ENCODE data around the gene SEC14L5. TPM values are rescaled to one million over a fixed set of nuclear protein-coding genes. Genes with fewer than 3 reads are reported as not detected.

SEC14L5 gene
- total and polyA plus RNA-seq, 2 donors (not counting 3 experiments of a cell fraction or from before 2014, with no cell fraction given) = not detected

DNA sequence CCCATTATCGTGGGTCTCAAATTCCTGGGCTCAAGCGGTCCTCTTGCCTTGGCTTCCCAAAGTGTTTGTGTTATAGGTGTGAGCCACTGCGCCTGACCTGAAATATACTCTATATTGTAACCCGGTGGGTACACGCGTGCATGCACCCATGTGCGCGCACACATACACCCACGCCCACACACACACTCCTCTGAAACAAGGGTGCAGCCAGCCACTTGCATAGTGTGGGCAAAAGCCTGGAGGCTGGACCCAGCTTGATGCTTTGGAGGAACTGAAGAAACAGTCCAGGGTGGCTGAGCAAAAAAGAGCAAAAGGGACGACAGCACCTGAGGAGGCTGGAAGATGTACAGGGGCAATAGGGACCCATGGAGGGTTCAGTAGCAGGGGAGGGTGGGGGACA is 45.7 kb downstream of the SEC14L5 start:
- H3K79me2 ChIP-seq (ENCODE audit: control insufficient read depth, insufficient read depth, low read length) = no peaks in the 10 kb centered on the region
- POLR2A ChIA-PET = no interaction called here
- dilution Hi-C loops (cut with MboI; ENCODE audit: extremely low pct_ligation_motif_present, low sequenced_read_pairs) = no loop called here

More for the DNA sequence above, 45.7 kb downstream of the SEC14L5 start:
- Histone ChIP-seq H2AFZ (ENCODE audit: low read depth, low read length) (no peak overlapping the region), H3K36me3 (ENCODE audit: control insufficient read depth in 2 of 2, extremely low read depth in 1 of 2, insufficient read depth in 2 of 2, low read length in 2 of 2) (no peaks in the 10 kb centered on the region), H3K9me3 (replicated peaks; ENCODE audit: control insufficient read depth, insufficient read depth, low read length) (no peaks in the 10 kb centered on the region), H3K9me1 (replicated peaks; ENCODE audit: control insufficient read depth, extremely low read depth, insufficient read depth, low read length) (no peaks in the 10 kb centered on the region), H3K27me3 (ENCODE audit: control insufficient read depth in 2 of 2, insufficient read depth in 2 of 2, low read length in 2 of 2) (no peaks in the 10 kb centered on the region), H3K4me1 (ENCODE audit: control insufficient read depth, extremely low read depth, insufficient read depth, low read length) (no peaks in the 10 kb centered on the region), H3K9ac (replicated peaks; ENCODE audit: extremely low read depth, insufficient read depth, low read length) (no peak overlapping the region), H3K4me2 (ENCODE audit: insufficient read depth, low read length) (no peak overlapping the region), H4K20me1 (replicated peaks; ENCODE audit: control insufficient read depth, extremely low read depth, insufficient read depth, low read length) (no peaks in the 10 kb centered on the region), H3K4me3 (replicated peaks in 1 of 3; ENCODE audit: insufficient read depth in 1 of 3, low read depth in 1 of 3, low read length in 3 of 3) (no peak overlapping the region), H3K27ac (ENCODE audit: insufficient read depth, low read depth, low read length) (no peak overlapping the region)
- DNase-seq (ENCODE audit: low read depth, low spot score) = no peak
- intact Hi-C loops (cut with micrococcal nuclease) = no loop called here
- CTCF ChIA-PET = no interaction called here
- no peak for FAIRE-seq
- no peak for TF ChIP-seq MAX (IDR thresholded peaks at IDR 0.05; ENCODE audit: insufficient read depth, insufficient read length)
- no peak for TF ChIP-seq POLR2A (IDR thresholded peaks at IDR 0.05; ENCODE audit: low read depth, low read length)
- TF ChIP-seq, protein P1, sequence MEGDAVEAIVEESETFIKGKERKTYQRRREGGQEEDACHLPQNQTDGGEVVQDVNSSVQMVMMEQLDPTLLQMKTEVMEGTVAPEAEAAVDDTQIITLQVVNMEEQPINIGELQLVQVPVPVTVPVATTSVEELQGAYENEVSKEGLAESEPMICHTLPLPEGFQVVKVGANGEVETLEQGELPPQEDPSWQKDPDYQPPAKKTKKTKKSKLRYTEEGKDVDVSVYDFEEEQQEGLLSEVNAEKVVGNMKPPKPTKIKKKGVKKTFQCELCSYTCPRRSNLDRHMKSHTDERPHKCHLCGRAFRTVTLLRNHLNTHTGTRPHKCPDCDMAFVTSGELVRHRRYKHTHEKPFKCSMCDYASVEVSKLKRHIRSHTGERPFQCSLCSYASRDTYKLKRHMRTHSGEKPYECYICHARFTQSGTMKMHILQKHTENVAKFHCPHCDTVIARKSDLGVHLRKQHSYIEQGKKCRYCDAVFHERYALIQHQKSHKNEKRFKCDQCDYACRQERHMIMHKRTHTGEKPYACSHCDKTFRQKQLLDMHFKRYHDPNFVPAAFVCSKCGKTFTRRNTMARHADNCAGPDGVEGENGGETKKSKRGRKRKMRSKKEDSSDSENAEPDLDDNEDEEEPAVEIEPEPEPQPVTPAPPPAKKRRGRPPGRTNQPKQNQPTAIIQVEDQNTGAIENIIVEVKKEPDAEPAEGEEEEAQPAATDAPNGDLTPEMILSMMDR (IDR thresholded peaks at IDR 0.05; ENCODE audit: extremely low read depth in 1 of 2, insufficient read depth in 1 of 2, low read depth in 1 of 2, low read length in 2 of 2) = no peak
- no peak for TF ChIP-seq FOS (IDR thresholded peaks at IDR 0.05; ENCODE audit: borderline replicate concordance, insufficient read depth, low read length)
- no peak for TF ChIP-seq EZH2 (IDR thresholded peaks at IDR 0.05; ENCODE audit: borderline replicate concordance, low read depth, low read length, severe bottlenecking)
- no peak for TF ChIP-seq JUN (IDR thresholded peaks at IDR 0.05; ENCODE audit: borderline replicate concordance, insufficient read depth, insufficient read length, low read depth)
- TF ChIP-seq GATA2 (IDR thresholded peaks at IDR 0.05; ENCODE audit: insufficient read depth, insufficient read length, low read depth, low read length) = no peak
- no peak for TF ChIP-seq MYC (IDR thresholded peaks at IDR 0.05; ENCODE audit: low read depth, low read length)
- no peak for TF ChIP-seq POLR2AphosphoS5 (IDR thresholded peaks at IDR 0.05; ENCODE audit: insufficient read depth, low read depth, low read length)
- no TSS peak for BruUV-seq (replicated peaks)

Measured in endothelial cell of umbilical vein (primary cell).